ENCODE data around the gene NPTXR. TPM values are rescaled to one million over a fixed set of nuclear protein-coding genes. Genes with fewer than 3 reads are reported as not detected.

Gene NPTXR
- total RNA-seq, 2 experiments from 2014 or later, result 0.08 TPM; not detected in 1

DNA sequence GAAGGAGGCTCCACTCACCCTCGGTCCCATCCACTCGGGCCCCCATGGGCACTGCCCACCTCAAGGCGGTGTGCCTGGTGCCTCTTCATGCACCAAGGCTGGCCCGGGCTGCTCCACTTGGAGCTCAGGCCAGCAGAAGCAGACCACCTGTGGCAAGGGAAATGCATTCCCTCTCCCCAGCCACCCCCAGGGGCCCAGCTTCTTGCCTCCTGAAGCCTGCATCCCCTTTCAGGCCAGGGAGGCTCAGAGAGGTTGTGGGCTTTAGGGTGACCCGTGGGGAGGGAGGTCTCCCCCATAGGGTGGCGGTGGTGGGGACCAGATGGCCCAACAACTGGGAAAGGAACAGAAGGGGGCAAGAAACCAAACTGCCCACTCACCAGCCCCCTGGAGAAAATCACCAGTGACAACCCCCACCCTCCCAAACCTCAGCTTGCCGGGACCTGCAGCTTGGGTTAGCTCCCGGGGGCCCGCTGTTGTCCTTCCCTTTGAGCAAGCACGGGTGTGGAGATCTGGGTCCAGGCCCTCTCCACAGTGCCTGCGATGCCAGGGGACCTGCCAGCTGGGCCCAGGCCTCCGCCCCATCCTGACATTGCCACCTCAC, 19.8 kb upstream of the NPTXR start:
- H3K9me3 ChIP-seq (ENCODE audit: low read length), result no peaks in the 10 kb centered on the region
- CTCF ChIA-PET (ENCODE audit: unreplicated experiment), result no interaction called here
- H3K9me2 ChIP-seq (ENCODE audit: insufficient read depth, low read length), result no peaks in the 10 kb centered on the region
- no peak overlapping the region for H3K27ac ChIP-seq (ENCODE audit: low read depth, low read length, poor library complexity, severe bottlenecking)
- no peak for TF ChIP-seq EZH2phosphoT487 (IDR thresholded peaks at IDR 0.05; ENCODE audit: borderline replicate concordance, low read depth, low read length)
- TF ChIP-seq, protein P1, sequence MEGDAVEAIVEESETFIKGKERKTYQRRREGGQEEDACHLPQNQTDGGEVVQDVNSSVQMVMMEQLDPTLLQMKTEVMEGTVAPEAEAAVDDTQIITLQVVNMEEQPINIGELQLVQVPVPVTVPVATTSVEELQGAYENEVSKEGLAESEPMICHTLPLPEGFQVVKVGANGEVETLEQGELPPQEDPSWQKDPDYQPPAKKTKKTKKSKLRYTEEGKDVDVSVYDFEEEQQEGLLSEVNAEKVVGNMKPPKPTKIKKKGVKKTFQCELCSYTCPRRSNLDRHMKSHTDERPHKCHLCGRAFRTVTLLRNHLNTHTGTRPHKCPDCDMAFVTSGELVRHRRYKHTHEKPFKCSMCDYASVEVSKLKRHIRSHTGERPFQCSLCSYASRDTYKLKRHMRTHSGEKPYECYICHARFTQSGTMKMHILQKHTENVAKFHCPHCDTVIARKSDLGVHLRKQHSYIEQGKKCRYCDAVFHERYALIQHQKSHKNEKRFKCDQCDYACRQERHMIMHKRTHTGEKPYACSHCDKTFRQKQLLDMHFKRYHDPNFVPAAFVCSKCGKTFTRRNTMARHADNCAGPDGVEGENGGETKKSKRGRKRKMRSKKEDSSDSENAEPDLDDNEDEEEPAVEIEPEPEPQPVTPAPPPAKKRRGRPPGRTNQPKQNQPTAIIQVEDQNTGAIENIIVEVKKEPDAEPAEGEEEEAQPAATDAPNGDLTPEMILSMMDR (conservative IDR thresholded peaks at IDR 0.05; ENCODE audit: low read length), result no peak
- H3K4me1 ChIP-seq (ENCODE audit: insufficient read depth, low read length, poor library complexity, severe bottlenecking), result peaks cover 3% of the 10 kb centered on the region
- POLR2A ChIA-PET, result no interaction called here
- no peak overlapping the region for H3K4me3 ChIP-seq (ENCODE audit: low read depth, low read length, poor library complexity, severe bottlenecking)
- BruUV-seq (replicated peaks), result no TSS peak
- peaks cover 51% of the 10 kb centered on the region for H3K36me3 ChIP-seq (ENCODE audit: insufficient read depth, low read length)
- H2AFZ ChIP-seq (ENCODE audit: low read length), result no peak overlapping the region
- DNase-seq (ENCODE audit: low spot score), result no peak
- intact Hi-C loops (cut with micrococcal nuclease; ENCODE audit: unreplicated experiment), result no loop called here
- H4K20me1 ChIP-seq (ENCODE audit: insufficient read depth, low read length), result 0 out of 2 replicates have a peak, but pooled peaks cover 5% of the 10 kb centered on the region
- H3K4me2 ChIP-seq (ENCODE audit: low read length), result no peak overlapping the region
- no peaks in the 10 kb centered on the region for H3K79me2 ChIP-seq (ENCODE audit: insufficient read depth, low read depth, low read length)

DNA sequence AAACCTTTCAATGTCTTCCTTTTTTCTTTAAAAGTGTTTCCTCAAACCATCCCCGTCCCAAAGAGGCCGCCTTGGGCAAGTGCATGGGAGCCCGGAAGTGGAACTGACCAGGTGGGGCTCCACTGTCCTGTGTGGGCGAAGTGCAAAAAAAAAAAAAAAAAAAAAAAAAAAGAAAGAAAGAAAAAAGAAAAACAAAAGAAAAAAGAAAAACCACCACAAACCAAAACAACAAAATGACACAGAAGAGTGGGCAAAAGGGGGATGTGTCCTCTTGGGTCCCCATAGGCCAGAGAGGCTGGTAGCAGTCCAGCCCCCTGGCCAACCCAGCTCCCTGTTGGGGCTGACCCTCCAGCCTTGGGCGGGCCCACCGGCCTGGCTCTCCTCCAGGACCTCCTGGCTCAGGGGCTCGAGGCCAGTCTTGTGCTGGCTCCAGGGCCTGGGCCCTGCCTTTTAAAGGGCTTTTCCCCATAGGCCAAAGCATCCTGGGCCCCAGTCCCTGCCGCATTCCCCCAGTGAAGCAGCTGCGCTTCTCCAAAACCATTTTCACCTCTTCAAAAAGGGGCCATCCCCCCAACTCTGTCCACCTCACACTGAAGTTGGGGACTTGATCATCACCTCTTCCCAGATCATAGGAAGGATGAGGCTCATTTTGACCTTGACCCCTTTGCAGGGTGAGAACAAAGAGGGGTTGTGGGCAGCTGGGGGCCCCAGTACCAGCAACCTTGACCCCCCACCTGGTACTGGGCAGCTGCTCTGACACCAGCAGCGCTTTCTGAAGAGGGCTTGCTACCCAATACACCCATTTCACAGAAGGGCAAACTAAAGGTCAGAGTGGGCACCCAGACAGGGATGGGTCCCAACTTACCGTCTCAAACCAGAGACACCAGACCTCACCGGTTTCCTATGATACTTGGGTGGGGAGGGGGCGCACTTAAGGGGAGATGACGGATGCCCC, 18.8 kb upstream of the NPTXR start:
- CTCF ChIA-PET (ENCODE audit: unreplicated experiment), result no interaction called here
- intact Hi-C loops (cut with micrococcal nuclease; ENCODE audit: unreplicated experiment), result no loop called here

More for the DNA sequence above, 18.8 kb upstream of the NPTXR start:
- DNase-seq (ENCODE audit: low spot score), result no peak
- POLR2A ChIA-PET, result no interaction called here
- Histone ChIP-seq H2AFZ (ENCODE audit: low read length) (no peak overlapping the region), H3K79me2 (ENCODE audit: insufficient read depth, low read depth, low read length) (no peaks in the 10 kb centered on the region), H3K36me3 (ENCODE audit: insufficient read depth, low read length) (peaks cover 41% of the 10 kb centered on the region), H3K4me3 (ENCODE audit: low read depth, low read length, poor library complexity, severe bottlenecking) (no peak overlapping the region), H3K9me3 (ENCODE audit: low read length) (no peaks in the 10 kb centered on the region), H4K20me1 (ENCODE audit: insufficient read depth, low read length) (0 out of 2 replicates have a peak, but pooled peaks cover 5% of the 10 kb centered on the region), H3K27ac (ENCODE audit: low read depth, low read length, poor library complexity, severe bottlenecking) (no peak overlapping the region), H3K4me2 (ENCODE audit: low read length) (no peak overlapping the region), H3K9me2 (ENCODE audit: insufficient read depth, low read length) (no peaks in the 10 kb centered on the region), H3K4me1 (ENCODE audit: insufficient read depth, low read length, poor library complexity, severe bottlenecking) (no peaks in the 10 kb centered on the region)
- BruUV-seq (replicated peaks), result no TSS peak
- TF ChIP-seq, protein P1 (conservative IDR thresholded peaks at IDR 0.05; ENCODE audit: low read length), result no peak
- no peak for TF ChIP-seq EZH2phosphoT487 (IDR thresholded peaks at IDR 0.05; ENCODE audit: borderline replicate concordance, low read depth, low read length)

Data from OCI-LY7 (cell line).